Heart left ventricle (tissue), 16 donors: ENCODE results near the gene TMSB10. TPM values are rescaled to one million over a fixed set of nuclear protein-coding genes. Genes with fewer than 3 reads are reported as not detected.
A peak's percentile ranks its signal among the peaks of the same experiment; 100 is the strongest.

Source experiments
- ATAC-seq, 4 donors: fragments of 200-7000 bp; cut with Tn5 transposase; one replicate each; pipeline ENCODE4 v1.9.1; 2020 to 2022; ENCODE audit warnings: moderate library complexity in 4 of 4, mild to moderate bottlenecking in 3 of 4, moderate number of reproducible peaks in 1 of 4
- DNase-seq, 5 donors: peaks; one replicate each; pipeline ENCODE4 v3.0.0-alpha.2; 2020
- H3K27ac ChIP-seq, 12 donors: fragments of 200-600 bp; sonication (generic) in 4 of 12; one replicate each; pipeline versions ENCODE4 v1.5.0 to v1.8.0; 2016 to 2022; ENCODE audit warnings: mild to moderate bottlenecking in 2 of 12
- H3K27me3 ChIP-seq, 9 donors: fragments of 200-600 bp; sonication (generic) in 2 of 9; one replicate each; pipeline versions ENCODE4 v1.5.1 to v1.8.0; 2016 to 2022; ENCODE audit warnings: mild to moderate bottlenecking in 3 of 9
- H3K36me3 ChIP-seq, 9 donors: fragments of 200-600 bp; sonication (generic) in 2 of 9; one replicate each; pipeline versions ENCODE4 v1.5.0 to v1.8.0; 2018 to 2022; ENCODE audit warnings: mild to moderate bottlenecking in 2 of 9
- H3K4me1 ChIP-seq, 12 donors: fragments of 200-600 bp; sonication (generic) in 4 of 12; one replicate each; pipeline versions ENCODE4 v1.5.0 to v1.8.0; 2016 to 2022; ENCODE audit warnings: mild to moderate bottlenecking in 3 of 12
- H3K4me3 ChIP-seq, 12 donors: fragments of 200-600 bp; sonication (generic) in 4 of 12; one replicate each; pipeline versions ENCODE4 v1.5.0 to v1.8.0; 2017 to 2022; ENCODE audit warnings: mild to moderate bottlenecking in 9 of 12, moderate library complexity in 4 of 12
- H3K9me3 ChIP-seq, 12 donors: fragments of 200-600 bp; sonication (generic) in 4 of 12; one replicate each; pipeline versions ENCODE4 v1.5.0 to v1.8.0; 2016 to 2022; ENCODE audit warnings: mild to moderate bottlenecking in 1 of 12
- CTCF ChIP-seq, 12 donors: fragments of 200-600 bp; sonication (generic) in 4 of 12; IDR thresholded peaks; one replicate each; pipeline versions ENCODE4 v1.5.0 to v1.8.0; 2018 to 2022; ENCODE audit warnings: antibody characterized with exemption in 12 of 12, mild to moderate bottlenecking in 5 of 12
- POLR2A ChIP-seq, 2 donors: fragments of 450-650 bp; IDR thresholded peaks; one replicate each; pipeline ENCODE4 v1.6.1; 2017; ENCODE audit warnings: antibody characterized with exemption in 2 of 2, mild to moderate bottlenecking in 2 of 2, moderate library complexity in 2 of 2
- WGBS, 4 donors: extraction: QIAGEN DNeasy Blood & Tissue Kit in 2 of 4; methylation state at CpG; one replicate each; pipeline versions ENCODE4 v1.1.5 to v1.1.7; 2013 to 2018; 5-methylcytosine and 5-hydroxymethylcytosine counted together
- intact Hi-C, 10 donors: fragments of 100-400 bp; cut with DNase I; formaldehyde crosslinking; loops; one replicate each; pipeline versions ENCODE4 v1.11.1 to v1.14.2; 2022
- polyA plus RNA-seq, 2 donors: library from polyadenylated mRNA; stranded (reverse); fragments of 200-250 nt; gene quantifications; one replicate each; pipeline ENCODE4 v1.2.3, GENCODE V29; 2013
- total RNA-seq, 9 donors: library from RNA; depleted of rRNA in 2 of 9; stranded (reverse); fragments of >200 nt in 2 of 9; fragmentation: NEBNext Ultra II Directional in 3 of 9; extraction: Animal tissue kit (Norgen Biotek cat#: 25700) in 3 of 9; gene quantifications; one replicate each; pipeline versions ENCODE4 v1.1.0 to v1.2.4, GENCODE V29; 2016 to 2023
- donor health status: ischemic (EF 13 %, LVEDD 7.1; RV severe dilation, severe dysfunction).
- donor health status: healthy with polysubstance abuse.
- donor health status: DM: no; HTN: yes; CAD: no.
- donor health status: DM: no; HTN: no; CAD: no.
- donor health status: ischemic (EF 25% LVEDD 6.9; RV normal size, moderate dysfunction).
- donor health status: ischemic (EF 25% LVEDD 5.7; RV mildly dilated, moderate dysfunction).
- donor health status: healthy.
- donor health status: DM: yes; HTN: yes; CAD: no.
- donor health status: ischemic (EF 35%, LVEDD 5.7; RV mildly dilated, moderate dysfunction).
- donor health status: nonischemic (EF 11% LVEDD 7.7; RV severe dilation, severe dysfunction).
- donor health status: DM: yes; HTN: yes; CAD: no.
- donor health status: PGD.
- donor health status: ischemic (EF 29% LVEDD 5.4; RV normal size, mild dysfunction).
- donor health status: nonischemic (EF 23%, LVEDD 6.1; RV moderate dilation, normal function).

Gene TMSB10
- total and polyA plus RNA-seq, 11 donors = 288 to 3,094 (median 623) TPM

- 72 to 78% (median 73%) methylated on average over 7 of the region's 7 CpGs for WGBS, 4 donors
- Histone ChIP-seq H3K4me3 (peak overlapping the region in 3 of 12 donors; percentile 48 to 70 (median 62)), H3K9me3 (no peaks in the 10 kb centered on the region), H3K27ac (no peak overlapping the region), H3K4me1 (peaks cover 9 to 28% (median 19%) of the 10 kb centered on the region in 12 donors), H3K36me3 (no peaks in the 10 kb centered on the region), H3K27me3 (peaks cover 0 to 25% (median 15%) of the 10 kb centered on the region in 9 donors)
- TF ChIP-seq CTCF (IDR thresholded peaks at IDR 0.05) (no peak), POLR2A (IDR thresholded peaks at IDR 0.05) (no peak)
- DNase-seq = no peak
- ATAC-seq = no peak
- intact Hi-C loops = no loop called here
Measured at GRCh38 chr2:84878896-84879583, 26.4 kb upstream of the TMSB10 start.

- peaks cover 0 to 25% (median 15%) of the 10 kb centered on the region in 9 donors for H3K27me3 ChIP-seq
- H3K4me1 ChIP-seq = peaks cover 9 to 28% (median 19%) of the 10 kb centered on the region in 12 donors
- intact Hi-C loops = loop anchor here in 8 of 10 donors (2.0 to 5.0 kb wide), 4 partner anchors 45 to 387 kb away; no protein-coding TSS in a partner anchor
- no peaks in the 10 kb centered on the region for H3K36me3 ChIP-seq
- 6 to 10% (median 7%) methylated on average over 35 to 45 of the region's 45 CpGs for WGBS, 4 donors
- H3K9me3 ChIP-seq = no peaks in the 10 kb centered on the region
- ATAC-seq = peak in 1 of 4 donors; percentile 14
- peak overlapping the region in 1 of 12 donors; percentile 28 for H3K27ac ChIP-seq
- DNase-seq = no peak
- peak overlapping the region; percentile 27 to 70 (median 53) for H3K4me3 ChIP-seq
- no peak for TF ChIP-seq CTCF (IDR thresholded peaks at IDR 0.05)
- no peak for TF ChIP-seq POLR2A (IDR thresholded peaks at IDR 0.05)
Measured at GRCh38 chr2:84879584-84880394, 25.7 kb upstream of the TMSB10 start.

- H3K4me3 ChIP-seq = peak overlapping the region; percentile 27 to 70 (median 53)
- 0 to 1% (median 1%) methylated on average over 8 of the region's 8 CpGs for WGBS, 4 donors
- intact Hi-C loops = loop anchor here in 8 of 10 donors (2.0 to 5.0 kb wide), 4 partner anchors 44 to 388 kb away; no protein-coding TSS in a partner anchor
Measured at GRCh38 chr2:84880395-84880644, 25.1 kb upstream of the TMSB10 start.

More at GRCh38 chr2:84880395-84880644, 25.1 kb upstream of the TMSB10 start:
- no peaks in the 10 kb centered on the region for H3K36me3 ChIP-seq
- H3K4me1 ChIP-seq = peaks cover 9 to 28% (median 19%) of the 10 kb centered on the region in 12 donors
- DNase-seq (no peak), ATAC-seq (no peak)
- no peak for TF ChIP-seq POLR2A (IDR thresholded peaks at IDR 0.05)
- no peak for TF ChIP-seq CTCF (IDR thresholded peaks at IDR 0.05)
- no peaks in the 10 kb centered on the region for H3K9me3 ChIP-seq
- peaks cover 0 to 25% (median 15%) of the 10 kb centered on the region in 9 donors for H3K27me3 ChIP-seq
- H3K27ac ChIP-seq = peak overlapping the region in 1 of 12 donors; percentile 28
